Body of pancreas (tissue), 4 donors: ENCODE results near the gene NMT1. TPM values are rescaled to one million over a fixed set of nuclear protein-coding genes. Genes with fewer than 3 reads are reported as not detected.

Experiments used
- ATAC-seq: fragments of 150-250 bp; one replicate; pipeline ENCODE4 v1.9.1; 2016
- DNase-seq, 4 donors: peaks; one replicate each; pipeline ENCODE4 v3.0.0-alpha.2; 2019
- H3K27ac ChIP-seq, 4 donors: fragments of 200-600 bp; sonication (generic); 1 replicate in 3 of 4; 2 replicates in 1 of 4; pipeline versions ENCODE4 v1.5.1 to v1.6.1; 2016 to 2019; ENCODE audit warnings: mild to moderate bottlenecking in 1 of 4, mixed read lengths in 1 of 4, moderate library complexity in 1 of 4
- H3K27me3 ChIP-seq, 2 donors: fragments of 200-600 bp; sonication (generic); one replicate each; pipeline ENCODE4 v1.6.0; 2016; ENCODE audit warnings: mild to moderate bottlenecking in 1 of 2
- H3K36me3 ChIP-seq, 2 donors: fragments of 200-600 bp; sonication (generic); replicated peaks in 1 of 2; 2 replicates each; pipeline ENCODE4 v1.5.1; 2016; ENCODE audit warnings: low read depth in 2 of 2; ENCODE audit not compliant: insufficient read depth in 1 of 2
- H3K4me1 ChIP-seq: fragments of 200-600 bp; sonication (generic); one replicate; pipeline ENCODE4 v1.6.0; 2016
- H3K4me3 ChIP-seq, 2 donors: fragments of 200-600 bp; sonication (generic); 1 replicate in 1 of 2; 2 replicates in 1 of 2; pipeline ENCODE4 v1.5.1; 2016 to 2019
- H3K9me3 ChIP-seq, 3 donors: fragments of 200-600 bp; sonication (generic); 1 replicate in 2 of 3; 2 replicates in 1 of 3; pipeline ENCODE4 v1.5.1; 2016
- CTCF ChIP-seq, 7 experiments: fragments of 450-650 bp in 4 of 7; fragments of 200-600 bp in 3 of 7; sonication (generic) in 3 of 7; IDR thresholded peaks; one replicate each; pipeline ENCODE4 v1.5.1; 2016 to 2019; ENCODE audit warnings: antibody characterized with exemption in 7 of 7
- POLR2A ChIP-seq, 3 donors: fragments of 450-650 bp; IDR thresholded peaks; one replicate each; pipeline ENCODE4 v1.6.1; 2016; ENCODE audit warnings: antibody characterized with exemption in 3 of 3, mild to moderate bottlenecking in 2 of 3
- WGBS, 2 donors: methylation state at CpG; one replicate each; pipeline ENCODE4 v1.1.5; 2017; 5-methylcytosine and 5-hydroxymethylcytosine counted together
- intact Hi-C: fragments of 100-400 bp; cut with DNase I; formaldehyde crosslinking; loops from one replicate; pipeline ENCODE4 v1.15.1; 2023
- total RNA-seq, 2 donors: library from RNA; depleted of rRNA; stranded (reverse); fragments of >200 nt; gene quantifications; one replicate each; pipeline ENCODE4 v1.1.0, GENCODE V29; 2016

Gene NMT1
- total RNA-seq, 2 donors from 2014 or later: 26.5 to 33.9 TPM

- intact Hi-C loops: no loop called here
- ATAC-seq: peak; percentile 68
- DNase-seq: peak; percentile 82 to 87 (median 86)
- Histone ChIP-seq H3K4me1 (peaks cover 51% of the 10 kb centered on the region), H3K4me3 (peak overlapping the region; percentile 63 to 66), H3K9me3 (no peaks in the 10 kb centered on the region), H3K27me3 (no peaks in the 10 kb centered on the region), H3K27ac (peak overlapping the region; percentile 90 to 97 (median 92)), H3K36me3 (no peaks in the 10 kb centered on the region)
- TF ChIP-seq POLR2A (IDR thresholded peaks at IDR 0.05) (peak; percentile 49 to 70 (median 69)), CTCF (IDR thresholded peaks at IDR 0.05) (peak; percentile 67 to 87 (median 76))
- WGBS, 2 donors: 1% methylated on average over 27 to 54 of the region's 71 CpGs
These were observed 71.7 kb downstream of the NMT1 start for GRCh38 chr17:45132572-45133463.

- Histone ChIP-seq H3K4me3 (peak within 1 kb of the TSS; percentile 64 to 87), H3K4me1 (peaks cover 49% of the 10 kb centered on the region), H3K9me3 (no peaks in the 10 kb centered on the region), H3K27ac (peak within 1 kb of the TSS; percentile 60 to 80 (median 78)), H3K27me3 (no peaks in the 10 kb centered on the region), H3K36me3 (no peaks in the 10 kb centered on the region)
- TF ChIP-seq POLR2A (IDR thresholded peaks at IDR 0.05) (peak; percentile 40 to 85 (median 80)), CTCF (IDR thresholded peaks at IDR 0.05) (peak; percentile 100)
- intact Hi-C loops: loop anchor here (5.0 kb wide), 1 partner anchor 62 kb away; no protein-coding TSS in a partner anchor
- peak; percentile 96 to 98 (median 97) for DNase-seq
- peak; percentile 91 for ATAC-seq
- 0 to 6% methylated on average over 17 to 40 of the region's 40 CpGs for whole genome bisulfite sequencing, 2 donors
These were observed 74.3 kb downstream of the NMT1 start, which contains the start of gene ACBD4 for GRCh38 chr17:45135192-45135977. Gene ACBD4 (plus strand): TSS chr17:45135687. CDS start chr17:45136145, 458 bp downstream.

- 27 to 60% methylated on average over 8 to 21 of the region's 21 CpGs for WGBS, 2 donors
- intact Hi-C loops: loop anchor here (5.0 kb wide), 1 partner anchor 61 kb away; no protein-coding TSS in a partner anchor
- ATAC-seq: no peak
- no peaks in the 10 kb centered on the region for H3K9me3 ChIP-seq
- DNase-seq: peak in 2 of 4 donors; percentile 30 to 38
- peak overlapping the region in 3 of 4 donors; percentile 78 to 80 (median 78) for H3K27ac ChIP-seq
- TF ChIP-seq POLR2A (IDR thresholded peaks at IDR 0.05) (no peak), CTCF (IDR thresholded peaks at IDR 0.05) (no peak)
- peak overlapping the region; percentile 64 to 87 for H3K4me3 ChIP-seq
- H3K4me1 ChIP-seq: peaks cover 43% of the 10 kb centered on the region
- no peaks in the 10 kb centered on the region for H3K27me3 ChIP-seq
- H3K36me3 ChIP-seq: no peaks in the 10 kb centered on the region
These were observed 75.1 kb downstream of the NMT1 start for GRCh38 chr17:45135978-45136791.

- peak overlapping the region in 1 of 4 donors; percentile 78 for H3K27ac ChIP-seq
- intact Hi-C loops: loop anchor here (5.0 kb wide), 1 partner anchor 60 kb away; no protein-coding TSS in a partner anchor
- ATAC-seq (no peak), DNase-seq (no peak)
- H3K4me1 ChIP-seq: peaks cover 35% of the 10 kb centered on the region
- H3K4me3 ChIP-seq: no peak overlapping the region
- no peaks in the 10 kb centered on the region for H3K27me3 ChIP-seq
- no peaks in the 10 kb centered on the region for H3K9me3 ChIP-seq
- TF ChIP-seq POLR2A (IDR thresholded peaks at IDR 0.05) (no peak), CTCF (IDR thresholded peaks at IDR 0.05) (no peak)
- WGBS, 2 donors: 62 to 76% methylated on average over 4 to 11 of the region's 12 CpGs
- H3K36me3 ChIP-seq: no peaks in the 10 kb centered on the region
These were observed 75.9 kb downstream of the NMT1 start for GRCh38 chr17:45136846-45137560.
